GM12864 (cell line): ENCODE data around the gene SMKR1.

ENCODE experiments used
- DNase-seq: peaks from one replicate; pipeline ENCODE4 v3.0.0-alpha.2; 2011; ENCODE audit warnings: low read depth
- H3K4me3 ChIP-seq: 2 replicates; pipeline ENCODE4 v1.5.1; 2011; ENCODE audit warnings: mild to moderate bottlenecking, low read depth, low read length, control low read depth
- TF ChIP-seq, protein P1 (sequence below): IDR thresholded peaks from 2 replicates; pipeline ENCODE4 v1.5.1; 2011; ENCODE audit warnings: low read depth, mild to moderate bottlenecking, moderate library complexity, low read length, control low read depth, inconsistent platforms; ENCODE audit errors: missing control alignments

Gene SMKR1

DNA sequence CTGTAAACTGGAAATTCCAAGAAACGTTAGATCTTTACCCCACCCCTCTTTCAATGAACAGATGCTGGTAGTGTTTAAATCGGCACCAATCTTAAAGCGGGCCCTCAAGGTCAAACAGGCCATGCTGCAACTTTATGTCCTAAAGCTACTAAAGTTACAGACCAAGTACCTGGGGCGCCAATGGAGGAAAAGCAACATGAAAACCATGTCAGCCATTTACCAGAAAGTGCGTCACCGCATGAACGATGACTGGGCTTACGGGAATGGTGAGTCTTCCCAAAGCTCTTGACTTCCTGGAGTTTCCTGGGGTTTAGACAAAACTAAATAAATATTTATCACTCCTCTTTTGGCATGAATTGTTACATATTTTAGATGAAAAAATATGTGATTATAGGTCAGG, 19.6 kb upstream of the SMKR1 start:
- no peak for DNase-seq
- no peak overlapping the region for H3K4me3 ChIP-seq
- TF ChIP-seq, protein P1, sequence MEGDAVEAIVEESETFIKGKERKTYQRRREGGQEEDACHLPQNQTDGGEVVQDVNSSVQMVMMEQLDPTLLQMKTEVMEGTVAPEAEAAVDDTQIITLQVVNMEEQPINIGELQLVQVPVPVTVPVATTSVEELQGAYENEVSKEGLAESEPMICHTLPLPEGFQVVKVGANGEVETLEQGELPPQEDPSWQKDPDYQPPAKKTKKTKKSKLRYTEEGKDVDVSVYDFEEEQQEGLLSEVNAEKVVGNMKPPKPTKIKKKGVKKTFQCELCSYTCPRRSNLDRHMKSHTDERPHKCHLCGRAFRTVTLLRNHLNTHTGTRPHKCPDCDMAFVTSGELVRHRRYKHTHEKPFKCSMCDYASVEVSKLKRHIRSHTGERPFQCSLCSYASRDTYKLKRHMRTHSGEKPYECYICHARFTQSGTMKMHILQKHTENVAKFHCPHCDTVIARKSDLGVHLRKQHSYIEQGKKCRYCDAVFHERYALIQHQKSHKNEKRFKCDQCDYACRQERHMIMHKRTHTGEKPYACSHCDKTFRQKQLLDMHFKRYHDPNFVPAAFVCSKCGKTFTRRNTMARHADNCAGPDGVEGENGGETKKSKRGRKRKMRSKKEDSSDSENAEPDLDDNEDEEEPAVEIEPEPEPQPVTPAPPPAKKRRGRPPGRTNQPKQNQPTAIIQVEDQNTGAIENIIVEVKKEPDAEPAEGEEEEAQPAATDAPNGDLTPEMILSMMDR = no peak

DNA sequence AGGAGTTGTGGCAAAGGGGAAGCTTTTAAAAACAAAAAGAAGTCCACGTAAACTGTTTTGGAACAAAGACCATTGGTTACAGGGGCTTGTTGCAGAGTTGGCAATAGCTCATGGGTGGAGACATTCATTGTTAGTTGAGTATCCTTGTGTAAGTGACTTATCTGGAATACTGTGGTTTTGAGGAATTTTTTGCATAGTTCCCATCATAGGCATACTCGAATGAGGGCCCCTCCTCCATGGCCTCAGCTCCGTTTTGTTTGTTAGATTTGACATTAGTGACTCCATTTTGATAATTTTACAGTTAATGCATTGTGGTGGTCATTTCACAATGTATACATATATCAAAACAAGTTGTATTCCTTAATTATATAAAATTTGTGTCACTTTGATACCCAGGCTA, 12.8 kb upstream of the SMKR1 start:
- TF ChIP-seq, protein P1 = no peak
- DNase-seq = no peak
- no peak overlapping the region for H3K4me3 ChIP-seq

DNA sequence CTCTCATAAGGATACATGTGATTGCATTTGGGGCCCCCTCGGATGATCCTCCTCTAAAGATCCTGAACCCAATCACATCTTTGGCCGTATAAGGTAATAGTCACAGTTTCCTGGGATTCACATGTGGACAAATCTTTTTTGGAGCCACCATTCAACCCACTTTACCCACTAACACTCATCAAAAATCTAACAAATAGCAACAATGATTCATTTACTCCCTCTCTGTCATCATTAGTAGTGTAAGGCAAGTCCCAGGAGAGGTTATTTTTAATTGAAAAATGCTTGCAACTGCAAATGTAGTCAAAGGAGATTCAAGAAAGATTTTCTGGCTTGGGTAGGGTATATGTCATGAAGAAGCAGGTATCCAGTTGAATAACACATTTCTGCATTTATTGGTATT, 9.9 kb upstream of the SMKR1 start:
- no peak overlapping the region for H3K4me3 ChIP-seq
- TF ChIP-seq, protein P1 = no peak
- DNase-seq = no peak

DNA sequence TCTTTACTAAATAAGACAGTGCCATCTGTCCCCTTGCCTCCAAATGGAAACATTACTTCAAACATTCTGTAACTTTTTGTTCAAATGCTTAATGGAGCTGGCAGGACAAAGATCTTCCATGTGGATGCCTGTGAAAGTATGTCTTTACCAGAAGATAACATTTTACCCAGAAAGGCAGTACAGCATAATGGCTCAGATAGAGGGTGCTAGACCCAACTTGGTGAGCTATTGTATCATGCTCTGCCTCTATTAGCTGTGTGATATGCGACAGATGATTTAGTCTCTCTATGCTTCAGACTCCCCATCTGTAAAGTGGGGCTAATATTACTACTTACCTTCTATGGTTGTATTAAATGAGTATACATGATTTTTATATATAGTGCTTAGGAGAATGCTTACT, 8.8 kb upstream of the SMKR1 start:
- TF ChIP-seq, protein P1 = peak; percentile 35
- no peak overlapping the region for H3K4me3 ChIP-seq
- no peak for DNase-seq

DNA sequence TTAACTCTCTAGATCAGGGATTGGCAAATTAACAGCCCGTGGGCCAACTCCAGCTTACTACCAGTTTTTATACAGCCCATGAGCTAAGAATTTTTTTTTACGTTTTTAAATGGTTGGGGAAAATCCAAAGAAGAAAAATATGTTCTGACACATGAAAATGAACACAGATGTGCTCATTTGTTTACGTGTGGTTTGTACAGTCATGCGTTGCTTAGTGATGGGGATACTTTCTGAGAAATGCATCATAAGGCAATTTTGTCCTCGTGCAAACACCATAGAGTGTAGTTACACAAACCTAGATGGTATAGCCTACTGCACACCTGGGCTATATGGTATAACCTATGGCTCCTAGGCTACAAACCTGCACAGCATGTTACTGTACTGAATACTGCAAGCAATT, 8.3 kb upstream of the SMKR1 start:
- H3K4me3 ChIP-seq = no peak overlapping the region
- no peak for DNase-seq
- TF ChIP-seq, protein P1 = no peak

DNA sequence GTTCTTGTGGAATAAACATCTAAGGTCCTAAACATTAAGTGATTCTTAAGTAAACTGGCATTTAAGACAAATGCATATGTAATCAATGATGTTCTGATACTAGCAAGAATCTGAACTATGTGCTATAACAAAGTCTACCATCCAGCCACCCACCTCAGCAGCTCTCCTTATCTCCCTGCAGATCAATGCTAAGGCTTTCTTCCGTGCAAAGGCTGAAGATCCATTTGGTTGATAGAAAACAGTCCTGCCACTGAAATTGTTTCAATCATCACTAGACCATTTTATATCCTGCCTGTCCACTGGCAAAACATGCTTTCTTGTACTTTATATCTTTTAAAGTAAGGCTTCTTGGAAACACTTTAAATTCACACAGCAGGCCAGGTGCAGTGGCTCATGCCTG, 6.3 kb upstream of the SMKR1 start:
- TF ChIP-seq, protein P1 = no peak
- H3K4me3 ChIP-seq = no peak overlapping the region
- no peak for DNase-seq

DNA sequence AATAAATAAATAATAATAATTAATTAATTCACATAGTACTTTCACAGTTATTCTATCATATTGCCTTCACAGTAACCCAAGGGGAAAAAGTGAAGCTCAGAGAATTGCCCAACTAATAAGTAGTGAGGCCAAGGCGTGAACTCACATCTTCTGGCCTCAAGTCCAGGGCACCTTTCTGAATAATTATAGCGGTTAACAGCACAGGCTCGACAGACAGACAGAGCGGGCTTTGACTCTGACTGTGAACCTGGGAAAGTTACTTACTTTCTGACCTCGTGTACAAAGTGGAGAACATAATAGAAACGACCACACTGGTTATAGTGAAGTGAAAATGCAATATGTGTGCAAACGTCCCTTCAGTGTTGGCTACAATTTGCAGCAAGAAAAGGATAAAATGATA, 5.7 kb upstream of the SMKR1 start:
- no peak overlapping the region for H3K4me3 ChIP-seq
- no peak for DNase-seq
- TF ChIP-seq, protein P1 = no peak
